Ovary (tissue), 3 donors: ENCODE data around the gene USP53.

Experiments
- EP300 ChIP-seq: sonication (generic); formaldehyde crosslinking; IDR thresholded peaks from one replicate; pipeline ENCODE4 v1.6.1; 2017; ENCODE audit warnings: antibody characterized with exemption
- POLR2A ChIP-seq: fragments of 450-650 bp; IDR thresholded peaks from one replicate; pipeline ENCODE4 v1.6.1; 2017; ENCODE audit warnings: antibody characterized with exemption, mild to moderate bottlenecking, moderate library complexity
- TF ChIP-seq, protein P1 (sequence below), 3 donors: fragments of 450-650 bp in 2 of 3; fragments of 200-600 bp in 1 of 3; IDR thresholded peaks; one replicate each; pipeline versions ENCODE4 v1.5.1 to v1.8.0; 2016 to 2022; ENCODE audit warnings: antibody characterized with exemption in 3 of 3, mild to moderate bottlenecking in 1 of 3
- donor health status: DM: no; HTN: no; CAD: no.

DNA sequence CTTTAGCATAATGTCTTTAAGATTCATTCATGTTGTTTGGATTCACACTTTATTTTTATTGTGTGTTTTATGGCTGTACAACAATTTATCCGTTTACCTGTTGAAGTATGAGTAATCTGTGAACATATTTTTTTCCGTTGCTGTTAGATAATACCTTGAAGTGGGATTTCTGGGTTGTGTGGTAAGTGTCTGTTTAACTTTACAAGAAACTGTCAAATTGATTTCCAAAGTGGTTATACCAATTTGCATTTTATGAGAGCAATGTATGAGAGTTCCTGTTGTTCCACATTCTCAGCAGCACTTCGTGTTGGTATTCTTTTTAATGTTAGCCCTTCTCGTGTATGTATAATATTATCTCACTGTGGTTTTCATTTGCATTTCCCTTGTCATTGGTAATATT is 53.6 kb downstream of the USP53 start:
- TF ChIP-seq, protein P1, sequence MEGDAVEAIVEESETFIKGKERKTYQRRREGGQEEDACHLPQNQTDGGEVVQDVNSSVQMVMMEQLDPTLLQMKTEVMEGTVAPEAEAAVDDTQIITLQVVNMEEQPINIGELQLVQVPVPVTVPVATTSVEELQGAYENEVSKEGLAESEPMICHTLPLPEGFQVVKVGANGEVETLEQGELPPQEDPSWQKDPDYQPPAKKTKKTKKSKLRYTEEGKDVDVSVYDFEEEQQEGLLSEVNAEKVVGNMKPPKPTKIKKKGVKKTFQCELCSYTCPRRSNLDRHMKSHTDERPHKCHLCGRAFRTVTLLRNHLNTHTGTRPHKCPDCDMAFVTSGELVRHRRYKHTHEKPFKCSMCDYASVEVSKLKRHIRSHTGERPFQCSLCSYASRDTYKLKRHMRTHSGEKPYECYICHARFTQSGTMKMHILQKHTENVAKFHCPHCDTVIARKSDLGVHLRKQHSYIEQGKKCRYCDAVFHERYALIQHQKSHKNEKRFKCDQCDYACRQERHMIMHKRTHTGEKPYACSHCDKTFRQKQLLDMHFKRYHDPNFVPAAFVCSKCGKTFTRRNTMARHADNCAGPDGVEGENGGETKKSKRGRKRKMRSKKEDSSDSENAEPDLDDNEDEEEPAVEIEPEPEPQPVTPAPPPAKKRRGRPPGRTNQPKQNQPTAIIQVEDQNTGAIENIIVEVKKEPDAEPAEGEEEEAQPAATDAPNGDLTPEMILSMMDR (IDR thresholded peaks at IDR 0.05): no peak
- TF ChIP-seq POLR2A: no peak
- TF ChIP-seq EP300: no peak
